Measurements from ENCODE around the gene NSUN6. TPM values are rescaled to one million over a fixed set of nuclear protein-coding genes. Genes with fewer than 3 reads are reported as not detected.

Gene NSUN6
- total RNA-seq, 2 experiments from 2014 or later: 15.7 to 16.0 TPM

Other genes starting within 250 kb of the NSUN6 start
- 10 to 100 TPM; 11.3 to 12.0 TPM for gene ARL5B, start 7.8 kb upstream of the NSUN6 start, total RNA-seq

All from activated CD4-positive, alpha-beta T cell treated with anti-CD3 and anti-CD28 coated beads for 36 hours (primary cell).